IMR-90 (cell line): ENCODE measurements around the gene SSR4.

Experiments used
- MXI1 ChIP-seq: IDR thresholded peaks from 2 replicates; pipeline ENCODE4 v1.6.1; 2012; ENCODE audit warnings: low read depth, mild to moderate bottlenecking, low read length, moderate library complexity, borderline replicate concordance
- POLR2A ChIP-seq: IDR thresholded peaks from 2 replicates; pipeline ENCODE4 v1.6.1; 2012; ENCODE audit warnings: mild to moderate bottlenecking, low read depth, low read length
- RCOR1 ChIP-seq: IDR thresholded peaks from 2 replicates; pipeline ENCODE4 v1.6.1; 2012; ENCODE audit warnings: mild to moderate bottlenecking, low read length, improper control_type of control experiment; ENCODE audit not compliant: insufficient replicate concordance
- RFX5 ChIP-seq: IDR thresholded peaks from 2 replicates; pipeline ENCODE4 v1.8.0; 2012; ENCODE audit warnings: low read depth, mild to moderate bottlenecking, low read length, moderate library complexity
- TF ChIP-seq, protein P1 (sequence below): conservative IDR thresholded peaks from 2 replicates; pipeline ENCODE4 v1.5.1; 2012; ENCODE audit warnings: mild to moderate bottlenecking, low read depth, low read length, improper control_type of control experiment

DNA sequence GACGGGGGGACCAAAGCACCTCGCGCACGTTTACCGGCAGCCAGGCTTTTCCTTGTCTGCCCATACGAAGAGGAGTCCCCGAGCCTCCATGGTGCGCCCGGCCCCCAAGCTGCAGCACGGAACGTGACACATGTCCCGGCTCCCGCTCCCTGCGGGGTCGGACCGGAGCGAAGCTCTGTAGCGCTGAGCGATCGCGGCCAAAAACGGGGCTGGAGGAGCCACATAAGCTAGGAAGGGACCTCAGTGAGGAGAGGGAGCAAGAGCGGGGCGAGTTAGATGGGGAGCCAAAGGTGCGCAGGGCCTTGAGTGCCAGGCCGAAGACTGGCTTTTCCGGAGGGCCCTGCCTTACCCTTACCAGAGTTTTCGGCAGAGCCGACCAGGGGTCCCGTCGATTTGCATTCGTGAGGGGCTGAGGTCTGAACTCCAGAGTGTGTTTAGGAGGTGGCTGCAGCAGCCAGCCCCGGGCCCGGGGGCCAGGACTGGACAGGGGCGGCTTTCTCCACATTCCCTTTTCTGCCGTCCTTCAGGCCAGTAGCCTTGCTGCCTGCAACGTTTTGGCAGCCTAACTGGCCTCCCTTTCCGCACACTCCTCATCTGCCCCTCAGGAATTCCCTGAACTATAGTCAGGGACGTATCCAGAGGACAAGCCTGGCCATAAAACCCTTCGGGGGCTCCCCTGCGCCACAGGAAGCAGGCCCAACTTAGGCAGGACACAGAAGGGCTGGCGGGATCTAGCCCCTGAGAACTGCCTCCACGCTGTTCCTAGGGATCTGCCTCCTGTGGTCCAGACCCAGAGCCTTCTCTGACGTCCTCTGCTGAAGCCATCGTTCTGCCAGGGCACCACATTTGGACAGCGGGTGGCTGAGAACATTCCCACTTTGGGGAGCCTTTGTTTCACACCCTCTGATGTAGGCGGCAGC is 689 bp downstream of the SSR4 start:
- no peak for TF ChIP-seq POLR2A
- TF ChIP-seq, protein P1, sequence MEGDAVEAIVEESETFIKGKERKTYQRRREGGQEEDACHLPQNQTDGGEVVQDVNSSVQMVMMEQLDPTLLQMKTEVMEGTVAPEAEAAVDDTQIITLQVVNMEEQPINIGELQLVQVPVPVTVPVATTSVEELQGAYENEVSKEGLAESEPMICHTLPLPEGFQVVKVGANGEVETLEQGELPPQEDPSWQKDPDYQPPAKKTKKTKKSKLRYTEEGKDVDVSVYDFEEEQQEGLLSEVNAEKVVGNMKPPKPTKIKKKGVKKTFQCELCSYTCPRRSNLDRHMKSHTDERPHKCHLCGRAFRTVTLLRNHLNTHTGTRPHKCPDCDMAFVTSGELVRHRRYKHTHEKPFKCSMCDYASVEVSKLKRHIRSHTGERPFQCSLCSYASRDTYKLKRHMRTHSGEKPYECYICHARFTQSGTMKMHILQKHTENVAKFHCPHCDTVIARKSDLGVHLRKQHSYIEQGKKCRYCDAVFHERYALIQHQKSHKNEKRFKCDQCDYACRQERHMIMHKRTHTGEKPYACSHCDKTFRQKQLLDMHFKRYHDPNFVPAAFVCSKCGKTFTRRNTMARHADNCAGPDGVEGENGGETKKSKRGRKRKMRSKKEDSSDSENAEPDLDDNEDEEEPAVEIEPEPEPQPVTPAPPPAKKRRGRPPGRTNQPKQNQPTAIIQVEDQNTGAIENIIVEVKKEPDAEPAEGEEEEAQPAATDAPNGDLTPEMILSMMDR: no peak
- TF ChIP-seq RFX5: no peak
- peak; percentile 61; the same call in 1 of the 2 replicates for TF ChIP-seq MXI1
- no peak for TF ChIP-seq RCOR1
